GM12874 (cell line): ENCODE results near the gene CDKAL1.

Source experiments
- TF ChIP-seq, protein P1 (sequence below): IDR thresholded peaks from 2 replicates; pipeline ENCODE4 v1.5.1; 2011; ENCODE audit warnings: low read depth, mild to moderate bottlenecking, control low read depth, low read length, moderate library complexity; ENCODE audit not compliant: insufficient read depth

Gene CDKAL1

DNA sequence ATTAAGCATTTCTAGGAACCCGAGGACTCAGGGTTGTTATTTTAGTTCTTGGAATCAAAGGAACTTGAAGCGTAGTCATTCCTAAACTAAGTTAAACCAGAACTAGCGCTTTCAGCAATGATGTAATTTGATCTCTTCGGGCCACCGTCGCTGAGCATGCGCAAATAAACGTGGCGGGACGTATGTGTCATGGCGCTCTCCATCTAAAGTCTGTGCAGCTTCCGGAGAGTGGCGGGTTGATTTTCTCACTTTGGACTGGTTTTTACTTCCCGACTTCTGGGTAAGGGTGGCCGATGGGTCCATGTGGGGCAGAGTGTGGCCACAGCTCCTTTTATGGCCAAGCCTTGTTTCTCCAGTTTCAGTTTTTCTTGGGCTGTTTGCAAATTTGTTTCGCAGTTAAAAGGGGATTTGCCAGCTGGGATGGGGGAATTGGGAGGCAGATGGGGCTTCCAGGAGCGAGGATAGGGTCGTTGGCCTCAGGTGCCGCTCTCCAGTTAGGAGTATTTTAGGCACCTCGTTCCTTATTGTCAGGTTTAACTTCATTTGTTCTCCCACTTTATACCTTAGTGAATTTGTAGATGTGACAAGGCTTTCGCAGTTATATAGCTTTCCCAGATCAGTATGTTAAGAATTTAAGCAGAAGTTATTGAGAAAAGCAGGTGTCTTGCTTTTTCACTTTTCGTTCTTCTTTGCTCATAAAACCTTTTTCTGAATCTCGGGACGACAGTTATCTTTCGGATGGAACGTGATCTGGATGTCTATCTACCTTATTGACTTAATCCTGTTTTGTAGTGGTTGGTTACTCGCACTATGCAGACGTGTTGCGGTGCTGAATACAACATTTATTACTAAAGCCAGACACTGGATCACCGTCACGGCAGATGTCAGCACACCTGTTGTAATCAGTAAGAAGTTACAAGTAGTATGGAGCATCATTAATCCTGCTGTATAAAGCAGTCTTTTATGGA lies at the start of gene CDKAL1:
Gene CDKAL1 (plus strand): TSS at position 163 of the 968 bp plus-strand sequence. CDS start 11,894 bp downstream, outside the sequence.
- TF ChIP-seq, protein P1, sequence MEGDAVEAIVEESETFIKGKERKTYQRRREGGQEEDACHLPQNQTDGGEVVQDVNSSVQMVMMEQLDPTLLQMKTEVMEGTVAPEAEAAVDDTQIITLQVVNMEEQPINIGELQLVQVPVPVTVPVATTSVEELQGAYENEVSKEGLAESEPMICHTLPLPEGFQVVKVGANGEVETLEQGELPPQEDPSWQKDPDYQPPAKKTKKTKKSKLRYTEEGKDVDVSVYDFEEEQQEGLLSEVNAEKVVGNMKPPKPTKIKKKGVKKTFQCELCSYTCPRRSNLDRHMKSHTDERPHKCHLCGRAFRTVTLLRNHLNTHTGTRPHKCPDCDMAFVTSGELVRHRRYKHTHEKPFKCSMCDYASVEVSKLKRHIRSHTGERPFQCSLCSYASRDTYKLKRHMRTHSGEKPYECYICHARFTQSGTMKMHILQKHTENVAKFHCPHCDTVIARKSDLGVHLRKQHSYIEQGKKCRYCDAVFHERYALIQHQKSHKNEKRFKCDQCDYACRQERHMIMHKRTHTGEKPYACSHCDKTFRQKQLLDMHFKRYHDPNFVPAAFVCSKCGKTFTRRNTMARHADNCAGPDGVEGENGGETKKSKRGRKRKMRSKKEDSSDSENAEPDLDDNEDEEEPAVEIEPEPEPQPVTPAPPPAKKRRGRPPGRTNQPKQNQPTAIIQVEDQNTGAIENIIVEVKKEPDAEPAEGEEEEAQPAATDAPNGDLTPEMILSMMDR = no peak

DNA sequence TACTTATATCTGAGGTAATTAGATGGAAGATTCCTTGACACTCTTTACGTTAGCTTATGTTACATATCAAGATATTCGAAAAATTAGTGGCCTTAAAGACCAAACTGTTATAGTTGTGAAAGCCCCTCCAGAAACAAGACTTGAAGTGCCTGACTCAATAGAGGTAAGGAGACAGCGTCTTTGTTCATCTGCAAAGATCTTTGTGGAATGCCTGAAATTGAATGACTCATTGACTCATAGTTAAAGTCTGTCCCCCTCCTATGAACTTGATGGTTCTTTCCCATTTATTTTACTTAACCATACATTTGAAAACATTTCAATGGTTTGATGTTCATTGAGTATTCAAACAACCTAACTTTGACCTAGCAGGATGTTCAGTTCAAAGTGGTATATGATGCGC lies 47.6 kb upstream of the CDKAL1 start:
- TF ChIP-seq, protein P1 = no peak

DNA sequence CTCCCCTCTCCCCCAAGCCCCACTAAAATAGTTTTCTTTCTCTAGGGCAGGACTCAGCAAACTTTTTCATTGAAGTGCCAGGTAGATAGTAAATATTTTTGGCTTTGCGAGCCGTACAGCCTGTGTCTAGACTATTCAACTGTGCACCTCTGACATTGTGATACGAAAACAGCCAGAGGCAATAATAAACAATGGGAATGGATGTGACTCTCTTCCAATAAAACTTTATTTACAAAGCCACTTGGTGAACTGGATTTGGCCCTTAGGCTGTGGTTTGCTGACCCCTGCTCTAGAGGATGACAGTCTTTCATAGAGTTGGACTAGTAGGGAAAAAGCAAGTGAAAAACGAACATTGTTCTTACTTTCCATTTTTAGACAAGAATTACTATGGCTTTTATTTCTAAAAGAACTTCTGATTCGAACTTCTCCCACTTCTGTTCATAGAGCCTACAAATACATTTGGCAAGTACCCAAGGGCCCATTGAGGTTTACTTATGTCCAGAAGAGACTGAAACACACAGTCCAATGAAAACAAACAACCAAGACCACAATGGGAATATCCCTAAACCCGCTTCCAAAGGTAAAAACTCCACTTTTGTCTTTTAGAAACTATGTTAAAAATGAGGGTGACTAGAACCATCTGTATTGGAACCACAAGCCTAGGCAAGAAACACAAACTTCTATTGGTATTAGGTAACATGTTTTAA lies 46.4 kb upstream of the CDKAL1 start:
- TF ChIP-seq, protein P1 = no peak

DNA sequence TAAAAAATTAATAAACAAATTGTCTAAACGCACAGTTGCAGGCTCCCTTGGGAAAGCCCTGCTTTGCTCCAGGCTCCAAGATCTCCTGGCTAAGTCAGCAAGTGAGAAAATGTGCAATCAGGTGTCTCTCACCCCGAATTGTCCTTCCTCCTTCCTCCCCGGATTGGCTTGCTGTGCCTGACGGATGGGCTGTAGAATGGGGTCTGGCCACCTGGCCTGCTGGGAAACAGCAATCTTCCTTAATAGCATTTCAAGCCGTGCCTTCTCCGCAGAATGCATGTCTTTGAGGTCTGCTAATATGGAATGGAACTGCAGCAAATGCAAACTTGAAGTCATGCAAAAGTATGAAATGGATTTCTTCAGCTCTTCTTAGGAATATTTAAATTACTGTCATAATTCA lies 43.7 kb upstream of the CDKAL1 start:
- TF ChIP-seq, protein P1 = no peak

DNA sequence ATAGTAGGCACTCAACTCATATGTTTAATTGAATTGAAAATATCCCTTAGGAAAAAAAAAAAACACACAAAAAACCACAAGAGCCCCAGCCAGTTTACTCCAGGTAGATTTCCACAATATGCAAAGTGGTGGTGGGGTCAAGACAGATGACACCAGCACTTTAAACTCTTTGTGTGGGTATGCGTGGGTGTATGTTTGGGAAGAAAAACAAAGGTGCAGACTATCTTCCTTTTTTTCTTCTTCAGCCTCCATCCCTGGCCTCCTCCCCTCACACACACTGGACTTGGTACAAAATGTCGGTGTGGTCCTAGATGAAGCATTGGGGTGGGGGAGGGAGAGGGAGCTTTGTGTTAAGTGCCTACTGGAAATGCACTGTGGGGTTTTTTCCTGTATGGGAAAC lies 42.2 kb upstream of the CDKAL1 start:
- TF ChIP-seq, protein P1 = no peak

DNA sequence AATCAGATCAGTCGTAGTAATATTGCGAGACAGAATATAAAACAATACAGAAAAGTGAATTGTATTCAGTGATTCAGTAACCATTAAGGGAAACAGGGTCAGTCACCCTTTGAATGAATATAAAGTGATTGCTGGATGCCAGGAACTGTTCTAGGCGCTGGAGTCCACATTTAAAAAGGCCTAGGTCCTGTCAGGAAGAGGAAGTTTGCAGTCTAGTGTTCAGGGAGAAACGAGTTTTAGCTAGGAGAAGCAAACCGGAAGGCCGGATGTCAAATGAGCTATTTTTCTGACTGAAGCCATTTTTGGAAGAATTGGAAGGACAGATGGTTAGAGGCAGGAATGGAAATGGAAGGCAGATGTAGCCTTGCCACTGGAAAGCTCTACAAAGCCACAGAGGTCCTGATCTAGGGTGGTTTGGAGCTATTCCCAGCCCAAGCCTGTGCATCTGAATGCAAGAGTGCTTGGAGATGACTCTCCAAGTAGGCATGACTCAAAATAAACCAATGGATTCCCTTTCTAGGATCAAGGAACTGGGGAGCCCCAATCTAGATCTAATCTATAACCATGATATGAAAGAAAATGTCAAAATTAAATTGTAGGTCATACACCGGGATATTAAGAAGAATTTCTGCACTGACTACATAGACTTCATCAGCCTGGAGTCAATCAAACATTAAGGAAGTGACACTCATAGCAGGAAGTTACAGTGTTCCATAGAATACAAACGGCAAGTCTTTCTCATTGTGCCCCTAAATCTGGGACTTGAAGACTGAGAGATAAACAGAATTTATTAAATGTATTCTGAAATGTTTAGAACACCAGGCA lies 36.8 kb upstream of the CDKAL1 start:
- TF ChIP-seq, protein P1 = no peak

DNA sequence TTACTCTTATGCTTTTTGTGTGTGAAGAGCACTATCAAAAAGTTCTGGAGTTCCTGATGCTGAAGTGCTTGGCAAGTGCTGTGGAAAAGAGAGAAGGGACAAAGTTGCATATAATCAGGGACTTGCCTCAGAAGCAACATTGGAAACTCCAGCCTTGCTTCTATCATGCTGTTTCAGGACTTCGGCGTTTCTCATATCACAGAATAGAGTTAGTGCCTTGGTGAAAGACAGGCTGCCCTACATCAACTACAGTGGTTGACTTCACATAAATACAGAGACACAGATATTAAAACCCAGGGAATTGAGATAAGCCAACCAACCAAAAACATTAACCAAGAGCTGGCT lies 36.2 kb upstream of the CDKAL1 start:
- TF ChIP-seq, protein P1 = no peak
